OCI-M2 (cell line): ENCODE results near the gene SERPINE3.

Experiments
- DNase-seq: peaks from one replicate; lab custom pipeline; 2025; ENCODE audit not compliant: unreplicated experiment; lab: John Stamatoyannopoulos, UW

Gene SERPINE3

GRCh38 chr13:51339354-51339753 is at the start of gene SERPINE3:
SERPINE3 (plus strand) TSS chr13:51339691; CDS start chr13:51341092, 1,401 bp downstream.
- no peak for DNase-seq

GRCh38 chr13:51291341-51291740 is 48.1 kb upstream of the SERPINE3 start:
- no peak for DNase-seq

- no peak for DNase-seq
Observed at GRCh38 chr13:51292000-51292565, 47.4 kb upstream of the SERPINE3 start.

GRCh38 chr13:51297556-51297955 is 41.9 kb upstream of the SERPINE3 start:
- no peak for DNase-seq

GRCh38 chr13:51298812-51299211 is 40.7 kb upstream of the SERPINE3 start:
- no peak for DNase-seq

GRCh38 chr13:51303063-51303552 is 36.4 kb upstream of the SERPINE3 start:
- DNase-seq: no peak

- DNase-seq: no peak
Observed at GRCh38 chr13:51303882-51304281, 35.6 kb upstream of the SERPINE3 start.

GRCh38 chr13:51305271-51305967 is 34.1 kb upstream of the SERPINE3 start:
- DNase-seq: no peak

GRCh38 chr13:51308781-51309180 is 30.7 kb upstream of the SERPINE3 start:
- DNase-seq: no peak

GRCh38 chr13:51311231-51311630 is 28.3 kb upstream of the SERPINE3 start:
- DNase-seq: no peak

- DNase-seq: no peak
Observed at GRCh38 chr13:51311957-51312520, 27.5 kb upstream of the SERPINE3 start.

GRCh38 chr13:51313619-51314018 is 25.9 kb upstream of the SERPINE3 start:
- DNase-seq: no peak

GRCh38 chr13:51317262-51317661 is 22.2 kb upstream of the SERPINE3 start:
- DNase-seq: no peak

GRCh38 chr13:51318015-51318414 is 21.5 kb upstream of the SERPINE3 start:
- no peak for DNase-seq

- DNase-seq: no peak
Observed at GRCh38 chr13:51318876-51319275, 20.6 kb upstream of the SERPINE3 start.

GRCh38 chr13:51321836-51322235 is 17.7 kb upstream of the SERPINE3 start:
- DNase-seq: no peak

GRCh38 chr13:51322826-51323225 is 16.7 kb upstream of the SERPINE3 start:
- no peak for DNase-seq

- no peak for DNase-seq
Observed at GRCh38 chr13:51323824-51324511, 15.5 kb upstream of the SERPINE3 start.

GRCh38 chr13:51324714-51325420 is 14.6 kb upstream of the SERPINE3 start:
- DNase-seq: no peak

- no peak for DNase-seq
Observed at GRCh38 chr13:51325837-51326236, 13.7 kb upstream of the SERPINE3 start.

GRCh38 chr13:51326777-51327176 is 12.7 kb upstream of the SERPINE3 start:
- DNase-seq: no peak
